HCT116 (cell line): Measurements from ENCODE around the gene LY6G6F. TPM values are rescaled to one million over a fixed set of nuclear protein-coding genes. Genes with fewer than 3 reads are reported as not detected.

ENCODE experiments used
- ATAC-seq: fragments of 200-7000 bp; cut with Tn5 transposase; 2 replicates; pipeline ENCODE4 v1.9.1; 2020; ENCODE audit warnings: mild to moderate bottlenecking, moderate library complexity
- BruUV-seq: library from RNA; stranded (reverse); fragments of 400-500 nt; replicated peaks from 2 replicates; lab custom pipeline; 2021; lab: Mats Ljungman, UMichigan
- CTCF ChIA-PET: fragments of 300-600 bp; sonication (Branson Sonifier 250); formaldehyde crosslinking; loops from one replicate; lab custom pipeline; 2021; ENCODE audit warnings: antibody characterized with exemption; lab: Charles Lee
- POLR2A ChIA-PET: fragments of 300-600, 350-600 bp; sonication (Branson Sonifier 250); formaldehyde crosslinking; loops from one replicate; lab custom pipeline; 2021; ENCODE audit warnings: antibody characterized with exemption; lab: Charles Lee
- RAD21 ChIA-PET, 2 experiments: fragments of 300-600 bp; sonication (Branson Sonifier 250); formaldehyde crosslinking; loops; one replicate each; lab custom pipeline; 2023; ENCODE audit warnings: low total read pairs in 2 of 2; ENCODE audit not compliant: uncharacterized antibody in 2 of 2, unreplicated experiment in 2 of 2, low non-redundant PET in 1 of 2; lab: Charles Lee
- DNase-seq: peaks from one replicate; pipeline ENCODE4 v3.0.0-alpha.2; 2010; ENCODE audit warnings: low read depth, low spot score
- H2AFZ ChIP-seq: fragments of 200-600 bp; shearing (Covaris generic), sonication (generic); 2 replicates; pipeline ENCODE4 v1.6.1; 2017; ENCODE audit warnings: low read depth, mixed run types, mixed read lengths, antibody characterized with exemption, low read length; ENCODE audit not compliant: poor library complexity, severe bottlenecking
- H3K27ac ChIP-seq: 2 replicates; pipeline ENCODE4 v1.5.1; 2012; ENCODE audit warnings: low read depth, low read length
- H3K27me3 ChIP-seq: fragments of 200-600 bp; sonication (generic); 2 replicates; pipeline ENCODE4 v1.6.1; 2016; ENCODE audit warnings: mixed run types, low read length, mixed read lengths; ENCODE audit not compliant: insufficient read depth
- H3K36me3 ChIP-seq, 2 experiments: fragments of 200-500 bp in 1 of 2; fragments of 200-600 bp in 1 of 2; sonication (Bioruptor generic) in 1 of 2; sonication (generic) in 1 of 2; 2 replicates each; pipeline versions ENCODE4 v1.5.1 to v1.6.1; 2014 to 2016; ENCODE audit warnings: low read length in 2 of 2, inconsistent platforms in 1 of 2, mixed read lengths in 1 of 2, mixed run types in 1 of 2; ENCODE audit not compliant: insufficient read depth in 2 of 2, control insufficient read depth in 1 of 2
- H3K4me1 ChIP-seq, 2 experiments: fragments of 200-600 bp in 1 of 2; sonication (generic) in 1 of 2; 2 replicates each; pipeline versions ENCODE4 v1.5.1 to v1.6.1; 2012 to 2017; ENCODE audit warnings: low read length in 2 of 2, inconsistent platforms in 1 of 2, mild to moderate bottlenecking in 1 of 2, mixed read lengths in 1 of 2, mixed run types in 1 of 2, moderate library complexity in 1 of 2; ENCODE audit not compliant: insufficient read depth in 2 of 2, control insufficient read depth in 1 of 2
- H3K4me2 ChIP-seq: fragments of 200-600 bp; sonication (generic); 2 replicates; pipeline ENCODE4 v1.6.1; 2017; ENCODE audit warnings: mixed run types, low read length, mixed read lengths
- H3K4me3 ChIP-seq, 2 experiments: fragments of 200-600 bp in 1 of 2; sonication (generic) in 1 of 2; replicated peaks in 1 of 2; 2 replicates each; pipeline ENCODE4 v1.5.1; 2011 to 2016; ENCODE audit warnings: low read length in 2 of 2, control low read depth in 1 of 2, low read depth in 1 of 2, mild to moderate bottlenecking in 1 of 2, mixed read lengths in 1 of 2, mixed run types in 1 of 2
- H3K79me2 ChIP-seq: fragments of 200-600 bp; sonication (generic); 2 replicates; pipeline ENCODE4 v1.6.1; 2017; ENCODE audit warnings: mild to moderate bottlenecking, mixed run types, low read length, moderate library complexity, mixed read lengths; ENCODE audit not compliant: insufficient read depth
- H3K9ac ChIP-seq: fragments of 200-600 bp; sonication (generic); 2 replicates; pipeline ENCODE4 v1.6.1; 2016; ENCODE audit warnings: low read length, mixed read lengths
- H3K9me2 ChIP-seq: fragments of 200-600 bp; sonication (generic), shearing (Covaris generic); 2 replicates; pipeline ENCODE4 v1.6.1; 2017; ENCODE audit warnings: mixed run types, mild to moderate bottlenecking, moderate library complexity; ENCODE audit not compliant: insufficient read depth
- H3K9me3 ChIP-seq, 2 experiments: fragments of 200-500 bp in 1 of 2; fragments of 200-600 bp in 1 of 2; sonication (Bioruptor generic) in 1 of 2; sonication (generic) in 1 of 2; 2 replicates each; pipeline ENCODE4 v1.6.1; 2014 to 2017; ENCODE audit warnings: low read length in 2 of 2, mixed read lengths in 2 of 2, inconsistent platforms in 1 of 2, low read depth in 1 of 2, mild to moderate bottlenecking in 1 of 2, mixed run types in 1 of 2, moderate library complexity in 1 of 2; ENCODE audit not compliant: control insufficient read depth in 1 of 2, insufficient read depth in 1 of 2
- H4K20me1 ChIP-seq: fragments of 200-600 bp; sonication (generic), shearing (Covaris generic); 2 replicates; pipeline ENCODE4 v1.6.1; 2017; ENCODE audit warnings: mixed run types, mild to moderate bottlenecking, moderate library complexity; ENCODE audit not compliant: insufficient read depth
- ATF3 ChIP-seq: IDR thresholded peaks from 2 replicates; pipeline ENCODE4 v1.6.1; 2012
- CTCF ChIP-seq, 3 experiments: fragments of 200-600 bp in 1 of 3; sonication (generic) in 1 of 3; IDR thresholded peaks in 2 of 3; conservative IDR thresholded peaks in 1 of 3; 2 replicates each; pipeline ENCODE4 v1.5.1; 2012 to 2017; ENCODE audit warnings: low read depth in 2 of 3, low read length in 2 of 3, antibody characterized with exemption in 1 of 3, borderline replicate concordance in 1 of 3, control low read depth in 1 of 3, mild to moderate bottlenecking in 1 of 3, mixed read lengths in 1 of 3, mixed run types in 1 of 3, moderate library complexity in 1 of 3; ENCODE audit not compliant: insufficient read depth in 1 of 3
- EGR1 ChIP-seq: IDR thresholded peaks from 2 replicates; pipeline ENCODE4 v1.6.1; 2012; ENCODE audit warnings: low read depth
- EZH2phosphoT487 ChIP-seq: fragments of 200-600 bp; IDR thresholded peaks from 2 replicates; pipeline ENCODE4 v1.6.1; 2018; ENCODE audit warnings: antibody characterized with exemption, borderline replicate concordance
- FOSL1 ChIP-seq: IDR thresholded peaks from 2 replicates; pipeline ENCODE4 v1.6.1; 2012; ENCODE audit warnings: low read depth
- POLR2A ChIP-seq: IDR thresholded peaks from 2 replicates; pipeline ENCODE4 v1.7.0; 2011; ENCODE audit warnings: borderline replicate concordance; ENCODE audit not compliant: insufficient read depth, insufficient read length; ENCODE audit errors: extremely low read depth
- POLR2AphosphoS5 ChIP-seq: IDR thresholded peaks from 2 replicates; pipeline ENCODE4 v1.6.1; 2011; ENCODE audit warnings: mild to moderate bottlenecking, low read depth, low read length, moderate library complexity
- RAD21 ChIP-seq: IDR thresholded peaks from 2 replicates; pipeline ENCODE4 v1.6.1; 2012; ENCODE audit warnings: low read depth, mild to moderate bottlenecking
- REST ChIP-seq: IDR thresholded peaks from 2 replicates; pipeline ENCODE4 v1.6.1; 2012; ENCODE audit warnings: low read depth
- SP1 ChIP-seq: IDR thresholded peaks from 2 replicates; pipeline ENCODE4 v1.6.1; 2012; ENCODE audit warnings: low read depth
- SRF ChIP-seq: IDR thresholded peaks from 2 replicates; pipeline ENCODE4 v1.6.1; 2012; ENCODE audit warnings: low read depth
- YY1 ChIP-seq: IDR thresholded peaks from 2 replicates; pipeline ENCODE4 v1.6.1; 2011; ENCODE audit warnings: low read length, low read depth, moderate library complexity, mild to moderate bottlenecking; ENCODE audit not compliant: insufficient replicate concordance; ENCODE audit errors: extremely low read depth
- ZBTB33 ChIP-seq: IDR thresholded peaks from 2 replicates; pipeline ENCODE4 v1.6.1; 2011; ENCODE audit warnings: mild to moderate bottlenecking, low read length, moderate library complexity; ENCODE audit not compliant: insufficient replicate concordance; ENCODE audit errors: extremely low read depth
- ZNF274 ChIP-seq: fragments of 200-500 bp; sonication (Bioruptor generic); IDR thresholded peaks from 2 replicates; pipeline ENCODE4 v1.6.1; 2014; ENCODE audit warnings: mild to moderate bottlenecking, low read depth, low read length, inconsistent platforms
- intact Hi-C: fragments of 100-400 bp; cut with micrococcal nuclease; formaldehyde crosslinking; loops from 2 replicates; pipeline ENCODE4 v1.10.0; 2022
- total RNA-seq: library from RNA; stranded (reverse); gene quantifications from one replicate; pipeline ENCODE4 v1.2.1, GENCODE V29; 2021; ENCODE audit not compliant: unreplicated experiment

Gene LY6G6F
- total RNA-seq, 1 experiment from 2014 or later, result not detected

- H3K4me2 ChIP-seq, result no peak overlapping the region
- BruUV-seq, result no TSS peak
- peaks cover 16 to 43% of the 10 kb centered on the region in 2 experiments; a peak in 3 of 4 replicates for H3K36me3 ChIP-seq
- H3K9ac ChIP-seq, result no peak overlapping the region
- H3K27me3 ChIP-seq, result no peaks in the 10 kb centered on the region
- ATAC-seq (no peak), DNase-seq (no peak)
- no peak for TF ChIP-seq POLR2AphosphoS5
- TF ChIP-seq ZBTB33, result no peak
- no peak for TF ChIP-seq EGR1
- TF ChIP-seq EZH2phosphoT487, result no peak
- no peak for TF ChIP-seq SRF
- TF ChIP-seq SP1, result no peak
- no peak for TF ChIP-seq ZNF274
- TF ChIP-seq YY1, result no peak
- no peak for TF ChIP-seq POLR2A
- no peak for TF ChIP-seq CTCF (IDR thresholded peaks at IDR 0.05 in 2 of 3, conservative IDR thresholded peaks at IDR 0.05 in 1 of 3; ENCODE audit: borderline replicate concordance in 1 of 3, insufficient read depth in 1 of 3, low read depth in 2 of 3, low read length in 2 of 3)
- no peak for TF ChIP-seq ATF3
- no peak for TF ChIP-seq FOSL1
- TF ChIP-seq REST, result no peak
- TF ChIP-seq RAD21, result no peak
- ChIA-PET POLR2A (no interaction called here), CTCF (no interaction called here), RAD21 (no interaction called here)
- H4K20me1 ChIP-seq, result no peaks in the 10 kb centered on the region
- no peak overlapping the region for H3K27ac ChIP-seq
- H3K9me2 ChIP-seq, result no peaks in the 10 kb centered on the region
- intact Hi-C loops, result no loop called here
- no peak overlapping the region for H2AFZ ChIP-seq
- H3K79me2 ChIP-seq, result peaks cover 20% of the 10 kb centered on the region
- peaks cover 24 to 41% of the 10 kb centered on the region in 2 experiments for H3K4me1 ChIP-seq
- H3K4me3 ChIP-seq, result no peak overlapping the region
- H3K9me3 ChIP-seq, result no peaks in the 10 kb centered on the region
These were observed 36.2 kb downstream of the LY6G6F start for GRCh38 chr6:31742894-31743293.
